GM19099 (cell line): Measurements from ENCODE around the gene CACNA1H.

ENCODE experiments used
- POLR2A ChIP-seq: IDR thresholded peaks from 3 replicates; pipeline ENCODE4 v1.6.1; 2011; ENCODE audit warnings: low read depth; ENCODE audit not compliant: insufficient read length; ENCODE audit errors: extremely low read depth

Gene CACNA1H

GRCh38 chr16:1210461-1210860, 57.6 kb downstream of the CACNA1H start:
- no peak for TF ChIP-seq POLR2A

GRCh38 chr16:1211451-1212268, 58.8 kb downstream of the CACNA1H start:
- TF ChIP-seq POLR2A, result no peak

DNA sequence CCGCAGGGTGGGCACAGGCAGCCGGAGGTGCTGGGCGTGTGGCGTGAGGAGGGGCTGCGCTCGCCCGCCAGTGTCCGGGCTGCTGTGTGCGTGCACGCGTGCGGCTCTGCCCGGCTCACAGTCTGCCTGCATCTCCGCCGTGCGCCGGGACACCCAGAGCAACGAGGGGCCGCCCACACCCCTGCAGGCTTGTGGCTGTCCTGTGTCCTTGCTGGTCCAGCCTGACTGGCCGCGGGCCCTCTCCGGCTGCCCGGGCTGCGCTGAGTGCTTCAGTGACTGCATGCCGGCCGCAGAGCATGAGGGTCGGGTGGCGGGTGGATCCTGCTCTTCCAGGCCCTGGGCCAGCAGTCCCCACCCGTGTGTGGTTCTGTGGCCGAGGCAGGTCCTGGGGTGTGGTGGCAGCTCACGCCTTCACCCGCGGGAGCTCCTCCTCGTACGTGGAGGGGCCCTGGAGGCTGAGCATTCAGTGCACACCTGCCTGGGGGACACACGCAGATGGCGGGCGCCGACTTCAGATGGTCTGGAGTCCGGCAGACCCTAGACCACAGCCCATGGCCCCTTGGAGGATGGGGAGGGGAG, 59.8 kb downstream of the CACNA1H start:
- no peak for TF ChIP-seq POLR2A

- no peak for TF ChIP-seq POLR2A
Measured at GRCh38 chr16:1213231-1213630, 60.3 kb downstream of the CACNA1H start.

GRCh38 chr16:1213796-1214372, 61.0 kb downstream of the CACNA1H start:
- no peak for TF ChIP-seq POLR2A

- no peak for TF ChIP-seq POLR2A
Measured at GRCh38 chr16:1214719-1215118, 61.8 kb downstream of the CACNA1H start.

GRCh38 chr16:1215574-1216295, 62.8 kb downstream of the CACNA1H start:
- TF ChIP-seq POLR2A, result no peak

DNA sequence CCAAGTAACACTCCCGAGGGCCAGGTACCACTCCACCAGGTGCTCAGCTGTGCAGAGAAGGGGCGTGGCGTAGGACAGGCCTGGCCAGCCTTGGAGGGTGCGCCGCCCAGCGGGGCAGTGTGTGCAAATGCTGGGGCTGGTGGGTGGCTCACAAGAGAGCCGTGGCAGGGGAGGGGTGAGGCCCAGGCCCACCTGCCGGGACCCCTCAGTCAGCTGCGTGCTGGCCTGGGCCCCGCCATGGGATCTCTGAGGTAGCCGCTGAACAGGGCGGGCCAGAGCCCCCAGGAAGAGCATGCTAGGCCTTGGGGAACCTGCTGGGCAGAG, 63.4 kb downstream of the CACNA1H start:
- no peak for TF ChIP-seq POLR2A

DNA sequence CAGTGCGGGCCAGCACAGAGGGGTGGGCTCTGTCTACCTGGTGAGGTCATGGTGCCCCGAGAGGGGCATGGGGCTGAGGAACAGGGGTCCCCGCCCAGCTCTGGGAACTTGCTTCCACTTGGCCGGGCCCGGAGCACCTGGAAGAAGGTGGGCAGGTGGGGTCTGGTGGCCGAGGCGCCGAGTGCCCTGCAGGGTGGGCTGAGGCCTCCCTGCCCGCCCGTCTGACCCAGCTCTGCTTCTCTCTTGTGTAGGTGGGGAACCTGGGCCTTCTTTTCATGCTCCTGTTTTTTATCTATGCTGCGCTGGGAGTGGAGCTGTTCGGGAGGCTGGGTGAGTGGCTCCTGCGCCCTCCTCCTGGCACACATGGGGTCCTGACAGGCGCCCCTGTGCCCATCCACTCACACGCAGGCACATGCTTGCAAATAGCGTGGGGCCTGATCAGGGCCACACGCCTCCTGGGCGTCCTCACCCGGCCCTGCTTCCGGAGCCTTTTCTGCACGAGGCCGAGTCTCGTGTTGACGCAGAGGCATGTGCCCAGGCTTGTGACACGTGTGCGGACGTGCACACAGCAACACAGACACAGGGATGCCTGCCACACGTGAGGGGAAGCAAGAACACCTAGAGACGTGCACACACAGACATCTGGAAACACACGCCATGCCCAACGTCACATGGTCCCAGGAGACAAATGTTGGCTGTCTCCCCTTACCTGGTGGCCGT, 63.9 kb downstream of the CACNA1H start:
- no peak for TF ChIP-seq POLR2A

- TF ChIP-seq POLR2A, result no peak
Measured at GRCh38 chr16:1217526-1217925, 64.6 kb downstream of the CACNA1H start.

- no peak for TF ChIP-seq POLR2A
Measured at GRCh38 chr16:1218061-1218929, 65.4 kb downstream of the CACNA1H start.

- TF ChIP-seq POLR2A, result no peak
Measured at GRCh38 chr16:1218930-1219611, 66.2 kb downstream of the CACNA1H start.

DNA sequence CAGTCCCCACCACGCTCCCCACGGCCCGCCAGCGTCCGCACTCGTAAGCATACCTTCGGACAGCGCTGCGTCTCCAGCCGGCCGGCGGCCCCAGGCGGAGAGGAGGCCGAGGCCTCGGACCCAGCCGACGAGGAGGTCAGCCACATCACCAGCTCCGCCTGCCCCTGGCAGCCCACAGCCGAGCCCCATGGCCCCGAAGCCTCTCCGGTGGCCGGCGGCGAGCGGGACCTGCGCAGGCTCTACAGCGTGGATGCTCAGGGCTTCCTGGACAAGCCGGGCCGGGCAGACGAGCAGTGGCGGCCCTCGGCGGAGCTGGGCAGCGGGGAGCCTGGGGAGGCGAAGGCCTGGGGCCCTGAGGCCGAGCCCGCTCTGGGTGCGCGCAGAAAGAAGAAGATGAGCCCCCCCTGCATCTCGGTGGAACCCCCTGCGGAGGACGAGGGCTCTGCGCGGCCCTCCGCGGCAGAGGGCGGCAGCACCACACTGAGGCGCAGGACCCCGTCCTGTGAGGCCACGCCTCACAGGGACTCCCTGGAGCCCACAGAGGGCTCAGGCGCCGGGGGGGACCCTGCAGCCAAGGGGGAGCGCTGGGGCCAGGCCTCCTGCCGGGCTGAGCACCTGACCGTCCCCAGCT, 67.3 kb downstream of the CACNA1H start:
- TF ChIP-seq POLR2A, result no peak

- TF ChIP-seq POLR2A, result no peak
Measured at GRCh38 chr16:1220841-1221627, 68.1 kb downstream of the CACNA1H start.
